Posterior cingulate gyrus (tissue), 11 donors: ENCODE results near the gene ZMAT1.
"Not testable (repeated sequence)": the region's sequence is repeated elsewhere in the genome, so short reads cannot be mapped to it uniquely, and the experiment has no call there.

ENCODE experiments used
- DNase-seq, 10 donors: peaks; one replicate each; pipeline versions ENCODE4 v3.0.0 to v3.0.0-alpha.2; 2020 to 2021; ENCODE audit warnings: mixed read lengths in 3 of 10
- intact Hi-C: fragments of 100-400 bp; cut with DNase I; formaldehyde crosslinking; loops from one replicate; pipeline ENCODE4 v1.15.1; 2023

Gene ZMAT1

GRCh38 chrX:101931488-101932248 lies at the start of gene ZMAT1:
ZMAT1 (minus strand) TSS chrX:101932027; CDS start chrX:101932008, 19 bp downstream.
- peak; percentile 78 to 97 (median 86) for DNase-seq
- intact Hi-C loops: loop anchor here (10.0 kb wide), 1 partner anchor 517 kb away; no protein-coding TSS in a partner anchor

GRCh38 chrX:101977106-101977505 lies 45.3 kb upstream of the ZMAT1 start:
- intact Hi-C loops: no loop called here
- DNase-seq: no peak

GRCh38 chrX:101973066-101973465 lies 41.2 kb upstream of the ZMAT1 start:
- DNase-seq: no peak
- intact Hi-C loops: no loop called here

GRCh38 chrX:101964923-101965539 lies 33.2 kb upstream of the ZMAT1 start:
- DNase-seq, intact Hi-C loops: not testable (repeated sequence)

GRCh38 chrX:101958139-101958538 lies 26.3 kb upstream of the ZMAT1 start:
- DNase-seq: no peak
- intact Hi-C loops: no loop called here

GRCh38 chrX:101957174-101957573 lies 25.3 kb upstream of the ZMAT1 start:
- intact Hi-C loops: no loop called here
- no peak for DNase-seq

GRCh38 chrX:101956556-101956955 lies 24.7 kb upstream of the ZMAT1 start:
- no peak for DNase-seq
- intact Hi-C loops: no loop called here

GRCh38 chrX:101950581-101950980 lies 18.8 kb upstream of the ZMAT1 start:
- DNase-seq: no peak
- intact Hi-C loops: no loop called here

- no peak for DNase-seq
- intact Hi-C loops: loop anchor here (10.0 kb wide), 1 partner anchor 517 kb away; no protein-coding TSS in a partner anchor
These were observed 383 bp upstream of the ZMAT1 start for GRCh38 chrX:101932249-101932570.

GRCh38 chrX:101931136-101931487 lies 715 bp downstream of the ZMAT1 start:
- no peak for DNase-seq
- intact Hi-C loops: loop anchor here (10.0 kb wide), 1 partner anchor 516 kb away; no protein-coding TSS in a partner anchor

- intact Hi-C loops: no loop called here
- no peak for DNase-seq
These were observed 6.1 kb downstream of the ZMAT1 start for GRCh38 chrX:101925733-101926132.

GRCh38 chrX:101918751-101919150 lies 13.1 kb downstream of the ZMAT1 start:
- DNase-seq: no peak

GRCh38 chrX:101906136-101906796 lies 25.6 kb downstream of the ZMAT1 start:
- peak in 3 of 10 donors; percentile 37 to 80 (median 58) for DNase-seq
- intact Hi-C loops: no loop called here

More at GRCh38 chrX:101918751-101919150, 13.1 kb downstream of the ZMAT1 start:
- intact Hi-C loops: no loop called here

- no peak for DNase-seq
- intact Hi-C loops: no loop called here
These were observed 26.8 kb downstream of the ZMAT1 start for GRCh38 chrX:101904996-101905395.
